HG02885 (cell line): ENCODE measurements around the gene FOXB2.
"Not testable (repeated sequence)": the region's sequence is repeated elsewhere in the genome, so short reads cannot be mapped to it uniquely, and the experiment has no call there.

Experiments
- ATAC-seq: cut with Tn5 transposase; IDR thresholded peaks from one replicate; pipeline ENCODE4 v1.9.1; 2021; ENCODE audit warnings: mild to moderate bottlenecking; ENCODE audit not compliant: unreplicated experiment, poor library complexity

Gene FOXB2

DNA sequence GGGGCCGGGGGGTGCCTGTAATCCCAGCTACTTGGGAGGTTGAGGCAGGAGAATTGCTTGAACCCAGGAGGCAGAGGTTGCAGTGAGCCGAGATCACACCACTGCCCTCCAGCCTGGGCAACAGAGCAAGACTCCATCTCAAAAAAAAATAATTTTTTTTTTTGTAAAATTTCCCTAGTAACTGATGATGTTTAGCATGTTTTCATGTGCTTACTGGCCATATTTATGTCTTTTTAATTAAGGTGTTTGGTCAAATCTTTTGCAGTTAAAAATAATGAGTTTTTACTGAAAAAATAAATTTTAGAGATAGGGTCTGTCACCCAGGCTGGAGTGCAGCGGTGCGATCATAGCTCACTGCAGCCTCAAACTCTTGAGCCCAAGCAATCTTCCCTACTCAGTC is 24.3 kb downstream of the FOXB2 start:
- not testable (repeated sequence) for ATAC-seq

DNA sequence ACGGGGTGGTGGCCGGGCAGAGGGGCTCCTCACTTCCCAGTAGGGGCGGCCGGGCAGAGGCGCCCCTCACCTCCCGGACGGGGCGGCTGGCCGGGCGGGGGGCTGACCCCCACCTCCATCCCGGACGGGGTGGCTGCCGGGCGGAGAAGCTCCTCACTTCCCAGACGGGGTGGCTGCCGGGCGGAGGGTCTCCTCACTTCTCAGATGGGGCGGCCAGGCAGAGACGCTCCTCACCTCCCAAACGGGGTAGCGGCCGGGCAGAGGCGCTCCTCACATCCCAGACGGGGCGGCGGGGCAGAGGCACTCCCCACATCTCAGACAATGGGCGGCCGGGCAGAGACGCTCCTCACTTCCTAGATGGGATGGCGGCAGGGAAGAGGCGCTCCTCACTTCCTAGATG is 41.2 kb downstream of the FOXB2 start:
- ATAC-seq, result not testable (repeated sequence)

DNA sequence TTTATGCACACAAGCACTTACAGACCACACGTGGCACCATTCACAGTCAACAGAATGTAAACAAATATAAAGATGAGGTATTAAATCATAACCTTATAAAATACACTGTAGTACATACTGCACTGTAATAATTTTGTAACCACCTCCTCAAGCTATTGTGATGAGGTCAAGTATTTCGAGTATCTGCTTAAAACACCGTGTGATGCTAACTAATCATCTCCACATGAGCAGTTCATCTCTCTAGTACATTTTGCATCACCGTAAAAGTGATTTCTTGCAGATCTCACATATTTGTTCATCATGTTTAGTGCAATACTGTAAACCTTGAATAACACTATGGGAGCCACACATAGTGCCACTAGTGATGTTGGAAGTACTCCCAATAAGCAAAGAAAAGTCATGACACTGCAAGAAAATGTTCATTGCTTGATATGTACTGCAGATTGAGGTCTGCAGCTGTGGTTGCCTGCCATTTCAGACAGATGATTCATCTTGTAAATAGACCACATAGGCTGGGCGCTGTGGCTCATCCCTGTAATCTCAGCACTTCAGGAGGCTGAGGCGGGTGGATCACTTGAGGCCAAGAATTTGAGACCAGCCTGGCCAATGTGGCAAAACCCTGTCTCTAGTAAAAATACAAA is 44.3 kb downstream of the FOXB2 start:
- no peak for ATAC-seq

DNA sequence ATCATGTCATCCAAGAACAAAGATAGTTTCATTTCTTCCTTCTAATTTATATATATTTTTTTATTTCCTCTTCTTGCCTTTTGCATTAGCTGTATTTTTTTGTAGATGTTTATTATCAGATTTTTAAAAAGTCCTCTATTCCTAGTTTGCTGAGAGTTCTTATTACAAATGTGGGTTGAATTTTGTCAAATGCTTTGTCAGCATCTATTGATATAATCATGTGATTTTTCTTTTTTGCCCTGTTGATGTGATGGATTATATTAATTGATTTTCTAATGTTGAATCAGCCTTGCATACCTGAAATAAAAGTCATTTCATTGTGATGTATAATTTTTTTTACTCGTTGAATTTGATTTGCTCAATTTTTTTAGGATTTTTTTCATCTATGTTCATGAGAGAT is 46.9 kb downstream of the FOXB2 start:
- ATAC-seq, result no peak
